Ishikawa (cell line): Measurements from ENCODE around the gene ARSK.

Source experiments
- CEBPB ChIP-seq: IDR thresholded peaks from 2 replicates; pipeline ENCODE4 v1.6.1; 2012
- CREB1 ChIP-seq: IDR thresholded peaks from 2 replicates; pipeline ENCODE4 v1.6.1; 2012; ENCODE audit warnings: low read depth
- EGR1 ChIP-seq: IDR thresholded peaks from 2 replicates; pipeline ENCODE4 v1.6.1; 2012
- EP300 ChIP-seq: IDR thresholded peaks from 2 replicates; pipeline ENCODE4 v1.6.1; 2012; ENCODE audit warnings: borderline replicate concordance
- FOXM1 ChIP-seq: IDR thresholded peaks from 2 replicates; pipeline ENCODE4 v1.6.1; 2012; ENCODE audit warnings: low read depth, borderline replicate concordance
- MAX ChIP-seq: IDR thresholded peaks from 2 replicates; pipeline ENCODE4 v1.6.1; 2012
- NFIC ChIP-seq: IDR thresholded peaks from 2 replicates; pipeline ENCODE4 v1.6.1; 2012
- RAD21 ChIP-seq: IDR thresholded peaks from 2 replicates; pipeline ENCODE4 v1.6.1; 2012; ENCODE audit warnings: low read depth
- REST ChIP-seq: IDR thresholded peaks from 2 replicates; pipeline ENCODE4 v1.6.1; 2012; ENCODE audit warnings: low read depth, mild to moderate bottlenecking
- TAF1 ChIP-seq: IDR thresholded peaks from 2 replicates; pipeline ENCODE4 v1.6.1; 2012; ENCODE audit warnings: low read depth, mild to moderate bottlenecking
- TCF12 ChIP-seq: IDR thresholded peaks from 2 replicates; pipeline ENCODE4 v1.6.1; 2012; ENCODE audit warnings: low read depth
- TEAD4 ChIP-seq: IDR thresholded peaks from 2 replicates; pipeline ENCODE4 v1.6.1; 2012
- YY1 ChIP-seq: IDR thresholded peaks from 2 replicates; pipeline ENCODE4 v1.6.1; 2012; ENCODE audit warnings: low read depth
- ZBTB7A ChIP-seq: IDR thresholded peaks from 2 replicates; pipeline ENCODE4 v1.6.1; 2012; ENCODE audit warnings: low read depth
- TF ChIP-seq, protein P1 (sequence below): IDR thresholded peaks from 2 replicates; pipeline ENCODE4 v1.6.1; 2012

The ARSK gene

GRCh38 chr5:95554331-95554646 is 612 bp upstream of the ARSK start:
- TF ChIP-seq EP300 (no peak), CREB1 (no peak), EGR1 (no peak), RAD21 (no peak), ZBTB7A (no peak), TEAD4 (no peak), TAF1 (no peak), TCF12 (no peak), NFIC (no peak), MAX (no peak), REST (no peak), FOXM1 (no peak), CEBPB (no peak), YY1 (no peak)
- TF ChIP-seq, protein P1, sequence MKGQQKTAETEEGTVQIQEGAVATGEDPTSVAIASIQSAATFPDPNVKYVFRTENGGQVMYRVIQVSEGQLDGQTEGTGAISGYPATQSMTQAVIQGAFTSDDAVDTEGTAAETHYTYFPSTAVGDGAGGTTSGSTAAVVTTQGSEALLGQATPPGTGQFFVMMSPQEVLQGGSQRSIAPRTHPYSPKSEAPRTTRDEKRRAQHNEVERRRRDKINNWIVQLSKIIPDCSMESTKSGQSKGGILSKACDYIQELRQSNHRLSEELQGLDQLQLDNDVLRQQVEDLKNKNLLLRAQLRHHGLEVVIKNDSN, result no peak

DNA sequence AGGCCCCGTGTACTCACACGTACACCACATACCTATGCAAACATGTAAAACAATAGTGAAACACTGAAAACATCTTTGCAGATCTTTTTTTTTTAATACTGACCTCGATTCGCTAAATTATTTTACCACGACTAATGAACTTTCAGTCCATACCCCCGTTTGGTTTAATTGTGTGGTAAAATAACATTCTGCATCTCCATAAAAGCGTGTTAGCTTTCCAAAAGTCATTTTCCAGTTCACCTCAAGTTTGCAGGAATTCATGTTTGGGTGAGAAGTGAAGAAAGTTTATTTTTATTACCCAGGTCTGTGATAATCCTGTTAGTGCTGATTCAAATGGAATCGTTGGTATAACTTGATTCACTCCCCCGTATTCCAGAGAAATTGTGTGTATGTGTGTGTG is 652 bp downstream of the ARSK start:
- no peak for TF ChIP-seq EGR1
- no peak for TF ChIP-seq CREB1
- TF ChIP-seq NFIC, result no peak
- TF ChIP-seq TCF12, result no peak
- no peak for TF ChIP-seq TEAD4
- no peak for TF ChIP-seq RAD21
- TF ChIP-seq MAX, result no peak
- TF ChIP-seq, protein P1, result no peak
- TF ChIP-seq REST, result no peak
- no peak for TF ChIP-seq YY1
- no peak for TF ChIP-seq EP300

- TF ChIP-seq NFIC (no peak), TEAD4 (no peak), CREB1 (no peak), EGR1 (no peak), RAD21 (no peak), EP300 (no peak), ZBTB7A (no peak), YY1 (no peak), TAF1 (no peak), TCF12 (no peak), REST (no peak), MAX (no peak), FOXM1 (no peak)
- TF ChIP-seq, protein P1, result no peak
These were observed 2.9 kb downstream of the ARSK start for GRCh38 chr5:95557841-95558240.

DNA sequence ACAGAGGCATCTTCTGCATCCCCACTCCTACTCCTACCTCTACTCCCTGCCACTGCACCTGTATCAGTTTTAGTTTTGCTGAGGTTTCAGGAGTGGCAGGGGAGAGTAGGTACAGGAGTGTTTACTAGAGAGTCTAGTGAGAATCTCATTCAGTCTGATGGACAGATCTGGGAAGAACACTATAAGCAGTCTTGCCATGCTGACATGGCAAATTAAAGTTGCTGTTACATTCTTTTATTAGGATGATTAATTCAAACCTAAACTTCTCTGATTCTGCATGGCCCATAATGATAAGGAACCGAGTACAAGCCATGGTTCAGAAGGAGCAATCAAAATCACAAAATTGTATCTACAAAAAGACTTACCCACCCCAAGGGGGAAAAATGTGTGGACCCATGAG is 7.4 kb downstream of the ARSK start:
- no peak for TF ChIP-seq YY1
- TF ChIP-seq TAF1, result no peak
- no peak for TF ChIP-seq NFIC
- no peak for TF ChIP-seq REST
- TF ChIP-seq EP300, result no peak
- no peak for TF ChIP-seq CEBPB
- TF ChIP-seq, protein P1, result no peak
- no peak for TF ChIP-seq MAX
- TF ChIP-seq ZBTB7A, result no peak
